Measurements from ENCODE around the gene ARHGAP20. TPM values are rescaled to one million over a fixed set of nuclear protein-coding genes. Genes with fewer than 3 reads are reported as not detected.

Gene ARHGAP20
- total and polyA plus RNA-seq, 12 donors = 0.14 to 1.3 (median 0.32) TPM

- H3K27me3 ChIP-seq = no peaks in the 10 kb centered on the region
Measured at GRCh38 chr11:110582728-110583432, 129.4 kb downstream of the ARHGAP20 start.

DNA sequence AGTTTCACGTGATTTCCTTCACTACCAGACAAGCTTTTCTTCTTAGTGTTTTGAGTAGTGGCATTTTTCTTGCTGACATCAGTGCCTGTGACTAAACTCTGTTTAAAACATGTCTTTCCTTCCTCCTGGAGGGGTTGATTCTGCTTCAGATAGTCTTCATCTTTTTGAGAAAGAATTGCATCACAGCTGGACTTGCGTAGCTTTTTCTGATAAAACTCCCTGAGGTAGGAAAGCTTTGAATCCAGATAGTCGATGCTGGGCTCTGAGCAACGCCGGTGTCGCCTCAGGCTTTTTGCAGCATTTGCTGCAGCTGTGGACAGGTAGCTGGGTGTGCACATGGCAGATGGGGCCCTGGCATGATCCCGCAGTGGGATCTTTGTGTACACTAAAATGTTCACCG, 131.7 kb downstream of the ARHGAP20 start:
- WGBS, 2 donors = 93 to 94% methylated on average over 8 of the region's 8 CpGs
- intact Hi-C loops (cut with DNase I) = no loop called here
- H3K27me3 ChIP-seq = no peaks in the 10 kb centered on the region

More at GRCh38 chr11:110582728-110583432, 129.4 kb downstream of the ARHGAP20 start:
- no peak for ATAC-seq
- TF ChIP-seq, protein P1, sequence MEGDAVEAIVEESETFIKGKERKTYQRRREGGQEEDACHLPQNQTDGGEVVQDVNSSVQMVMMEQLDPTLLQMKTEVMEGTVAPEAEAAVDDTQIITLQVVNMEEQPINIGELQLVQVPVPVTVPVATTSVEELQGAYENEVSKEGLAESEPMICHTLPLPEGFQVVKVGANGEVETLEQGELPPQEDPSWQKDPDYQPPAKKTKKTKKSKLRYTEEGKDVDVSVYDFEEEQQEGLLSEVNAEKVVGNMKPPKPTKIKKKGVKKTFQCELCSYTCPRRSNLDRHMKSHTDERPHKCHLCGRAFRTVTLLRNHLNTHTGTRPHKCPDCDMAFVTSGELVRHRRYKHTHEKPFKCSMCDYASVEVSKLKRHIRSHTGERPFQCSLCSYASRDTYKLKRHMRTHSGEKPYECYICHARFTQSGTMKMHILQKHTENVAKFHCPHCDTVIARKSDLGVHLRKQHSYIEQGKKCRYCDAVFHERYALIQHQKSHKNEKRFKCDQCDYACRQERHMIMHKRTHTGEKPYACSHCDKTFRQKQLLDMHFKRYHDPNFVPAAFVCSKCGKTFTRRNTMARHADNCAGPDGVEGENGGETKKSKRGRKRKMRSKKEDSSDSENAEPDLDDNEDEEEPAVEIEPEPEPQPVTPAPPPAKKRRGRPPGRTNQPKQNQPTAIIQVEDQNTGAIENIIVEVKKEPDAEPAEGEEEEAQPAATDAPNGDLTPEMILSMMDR (IDR thresholded peaks at IDR 0.05) = no peak
- Histone ChIP-seq H3K36me3 (peaks cover 0 to 14% (median 0%) of the 10 kb centered on the region in 9 donors), H3K9me3 (no peaks in the 10 kb centered on the region), H3K27ac (no peak overlapping the region), H3K4me3 (no peak overlapping the region), H3K4me1 (no peaks in the 10 kb centered on the region)
- intact Hi-C loops (cut with DNase I) = no loop called here
- 55 to 58% methylated on average over 2 of the region's 2 CpGs for WGBS, 2 donors
- DNase-seq = no peak

GRCh38 chr11:110573411-110573810, 138.8 kb downstream of the ARHGAP20 start:
- Histone ChIP-seq H3K27ac (no peak overlapping the region), H3K36me3 (no peaks in the 10 kb centered on the region), H3K4me3 (no peak overlapping the region), H3K4me1 (no peaks in the 10 kb centered on the region), H3K27me3 (no peaks in the 10 kb centered on the region), H3K9me3 (no peaks in the 10 kb centered on the region)
- ATAC-seq = no peak
- DNase-seq = no peak
- TF ChIP-seq, protein P1 (IDR thresholded peaks at IDR 0.05) = no peak
- WGBS, 2 donors = 75 to 82% methylated on average over 5 of the region's 5 CpGs
- intact Hi-C loops (cut with DNase I) = no loop called here

More for the DNA sequence above, 131.7 kb downstream of the ARHGAP20 start:
- Histone ChIP-seq H3K27ac (no peak overlapping the region), H3K9me3 (no peaks in the 10 kb centered on the region), H3K4me1 (no peaks in the 10 kb centered on the region), H3K4me3 (no peak overlapping the region), H3K36me3 (peaks cover 0 to 14% (median 0%) of the 10 kb centered on the region in 9 donors)
- ATAC-seq (no peak), DNase-seq (no peak)
- TF ChIP-seq, protein P1 (IDR thresholded peaks at IDR 0.05) = no peak

GRCh38 chr11:110571081-110571720, 141.0 kb downstream of the ARHGAP20 start:
- ATAC-seq (no peak), DNase-seq (no peak)
- no peaks in the 10 kb centered on the region for H3K4me1 ChIP-seq
- intact Hi-C loops (cut with DNase I) = no loop called here
- H3K36me3 ChIP-seq = no peaks in the 10 kb centered on the region
- WGBS, 2 donors = 68 to 70% methylated on average over 5 of the region's 5 CpGs
- H3K27ac ChIP-seq = no peak overlapping the region
- H3K27me3 ChIP-seq = peaks cover 0 to 7% (median 0%) of the 10 kb centered on the region in 7 donors
- no peaks in the 10 kb centered on the region for H3K9me3 ChIP-seq
- no peak overlapping the region for H3K4me3 ChIP-seq
- TF ChIP-seq, protein P1 (IDR thresholded peaks at IDR 0.05) = no peak
